SK-N-SH (cell line): Measurements from ENCODE around the gene FCER2. TPM values are rescaled to one million over a fixed set of nuclear protein-coding genes. Genes with fewer than 3 reads are reported as not detected.

ENCODE experiments used
- CTCF ChIA-PET: fragments of 300-600, 350-600 bp; formaldehyde crosslinking; extraction: SDS; loops from one replicate; lab custom pipeline; 2021; lab: Yijun Ruan, JAX
- POLR2A ChIA-PET: fragments of 350-600 bp; sonication (Branson Sonifier 250); formaldehyde crosslinking; extraction: SDS; loops from one replicate; lab custom pipeline; 2020; ENCODE audit warnings: antibody characterized with exemption, inconsistent platforms; lab: Yijun Ruan, JAX
- DNase-seq: peaks from one replicate; pipeline ENCODE4 v3.0.0; 2012
- H2AFZ ChIP-seq: fragments of 200-600 bp; sonication (generic); 2 replicates; pipeline ENCODE4 v1.8.1; 2016; ENCODE audit warnings: antibody characterized with exemption, mild to moderate bottlenecking, low read depth
- H3F3A ChIP-seq: fragments of 200-600 bp; sonication (generic); replicated peaks from 2 replicates; pipeline ENCODE3; 2016; ENCODE audit warnings: antibody characterized with exemption, mild to moderate bottlenecking; ENCODE audit not compliant: insufficient read depth
- H3K27ac ChIP-seq, 2 experiments: fragments of 200-500 bp in 1 of 2; fragments of 200-600 bp in 1 of 2; sonication (Bioruptor generic) in 1 of 2; sonication (generic), shearing (Covaris generic) in 1 of 2; 2 replicates each; pipeline versions ENCODE4 v1.5.1 to v1.6.1; 2014 to 2016; ENCODE audit warnings: low read depth in 2 of 2, inconsistent platforms in 1 of 2, low read length in 1 of 2, mild to moderate bottlenecking in 1 of 2, mixed read lengths in 1 of 2
- H3K27me3 ChIP-seq: fragments of 200-600 bp; sonication (generic), shearing (Covaris generic); 2 replicates; pipeline ENCODE4 v1.6.1; 2016; ENCODE audit warnings: mixed run types; ENCODE audit not compliant: insufficient read depth
- H3K36me3 ChIP-seq, 2 experiments: fragments of 200-500 bp in 1 of 2; fragments of 200-600 bp in 1 of 2; sonication (Bioruptor generic) in 1 of 2; sonication (generic) in 1 of 2; replicated peaks in 1 of 2; 2 replicates each; pipeline versions ENCODE3 to v1.5.1; 2014 to 2016; ENCODE audit warnings: low read length in 1 of 2, mild to moderate bottlenecking in 1 of 2; ENCODE audit not compliant: insufficient read depth in 2 of 2, control insufficient read depth in 1 of 2
- H3K4me1 ChIP-seq, 2 experiments: fragments of 200-500 bp in 1 of 2; fragments of 200-600 bp in 1 of 2; sonication (Bioruptor generic) in 1 of 2; sonication (generic), shearing (Covaris generic) in 1 of 2; 2 replicates each; pipeline versions ENCODE4 v1.5.1 to v1.6.1; 2014 to 2016; ENCODE audit warnings: low read depth in 1 of 2, low read length in 1 of 2, mixed run types in 1 of 2; ENCODE audit not compliant: insufficient read depth in 2 of 2, control insufficient read depth in 1 of 2
- H3K4me2 ChIP-seq: fragments of 200-600 bp; sonication (generic), shearing (Covaris generic); 2 replicates; pipeline ENCODE4 v1.6.1; 2017; ENCODE audit warnings: mixed run types
- H3K4me3 ChIP-seq, 2 experiments: fragments of 200-500 bp in 1 of 2; fragments of 200-600 bp in 1 of 2; sonication (Bioruptor generic) in 1 of 2; sonication (generic), shearing (Covaris generic) in 1 of 2; 2 replicates each; pipeline versions ENCODE4 v1.5.1 to v1.8.1; 2014 to 2016; ENCODE audit warnings: low read depth in 2 of 2, inconsistent platforms in 1 of 2, low read length in 1 of 2, mild to moderate bottlenecking in 1 of 2, mixed read lengths in 1 of 2, moderate library complexity in 1 of 2
- H3K79me2 ChIP-seq: fragments of 200-600 bp; sonication (generic); 2 replicates; pipeline ENCODE4 v1.8.1; 2017; ENCODE audit warnings: mild to moderate bottlenecking; ENCODE audit not compliant: insufficient read depth
- H3K9ac ChIP-seq: fragments of 200-600 bp; sonication (generic); 2 replicates; pipeline ENCODE4 v1.6.1; 2017; ENCODE audit warnings: mixed run types
- H3K9me2 ChIP-seq: fragments of 200-600 bp; sonication (generic); 2 replicates; pipeline ENCODE4 v1.6.1; 2017; ENCODE audit warnings: mixed run types
- H3K9me3 ChIP-seq: fragments of 200-600 bp; sonication (generic); 2 replicates; pipeline ENCODE4 v1.6.1; 2017; ENCODE audit warnings: mixed run types, mild to moderate bottlenecking, moderate library complexity
- H4K20me1 ChIP-seq: fragments of 200-600 bp; sonication (generic); 2 replicates; pipeline ENCODE4 v1.6.1; 2017; ENCODE audit warnings: mild to moderate bottlenecking, mixed run types; ENCODE audit not compliant: insufficient read depth
- EP300 ChIP-seq, 2 experiments: IDR thresholded peaks; 2 replicates each; pipeline versions ENCODE4 v1.4.0 to v1.6.1; 2012; ENCODE audit warnings: borderline replicate concordance in 1 of 2, low read depth in 1 of 2, low read length in 1 of 2
- FOSL2 ChIP-seq: IDR thresholded peaks from 2 replicates; pipeline ENCODE4 v1.4.0; 2012; ENCODE audit warnings: low read depth, mild to moderate bottlenecking, moderate library complexity, borderline replicate concordance
- GABPA ChIP-seq: IDR thresholded peaks from 2 replicates; pipeline ENCODE4 v1.4.0; 2012; ENCODE audit warnings: low read depth, mild to moderate bottlenecking
- GATA2 ChIP-seq: sonication (generic); formaldehyde crosslinking; IDR thresholded peaks from 2 replicates; pipeline ENCODE4 v1.5.0; 2020; ENCODE audit warnings: mild to moderate bottlenecking, missing genetic modification reagents
- MEF2A ChIP-seq: IDR thresholded peaks from 2 replicates; pipeline ENCODE4 v1.4.0; 2012; ENCODE audit warnings: low read depth, borderline replicate concordance
- NFIC ChIP-seq: IDR thresholded peaks from 2 replicates; pipeline ENCODE4 v1.4.0; 2012; ENCODE audit warnings: borderline replicate concordance
- RAD21 ChIP-seq: IDR thresholded peaks from 2 replicates; pipeline ENCODE4 v1.6.1; 2012; ENCODE audit warnings: mild to moderate bottlenecking, low read length
- RCOR1 ChIP-seq: fragments of 150-350 bp; IDR thresholded peaks from 2 replicates; pipeline ENCODE4 v1.6.1; 2017; ENCODE audit warnings: antibody characterized with exemption, low read length
- RFX5 ChIP-seq: IDR thresholded peaks from 2 replicates; pipeline ENCODE4 v1.6.1; 2012; ENCODE audit warnings: mild to moderate bottlenecking, improper control_type of control experiment, low read length
- SIN3A ChIP-seq: IDR thresholded peaks from 2 replicates; pipeline ENCODE4 v1.6.1; 2012; ENCODE audit warnings: low read depth, mild to moderate bottlenecking, low read length, moderate library complexity, borderline replicate concordance
- TAF1 ChIP-seq: IDR thresholded peaks from 2 replicates; pipeline ENCODE4 v1.6.1; 2012; ENCODE audit warnings: low read depth, mild to moderate bottlenecking, low read length, moderate library complexity, borderline replicate concordance
- YY1 ChIP-seq: IDR thresholded peaks from 2 replicates; pipeline ENCODE4 v1.4.0; 2012; ENCODE audit warnings: low read depth, mild to moderate bottlenecking
- WGBS: methylation state at CpG from one replicate; pipeline ENCODE4 v1.1.6; 2017; ENCODE audit warnings: low lambda C conversion rate; 5-methylcytosine and 5-hydroxymethylcytosine counted together
- polyA plus RNA-seq, 3 experiments: library from polyadenylated mRNA; depleted of rRNA; stranded (reverse); fragments of >200 nt; gene quantifications; 2 replicates each; pipeline ENCODE4 v1.2.3, GENCODE V29; 2012
- TF ChIP-seq, protein P1 (sequence below): IDR thresholded peaks from 2 replicates; pipeline ENCODE4; 2012
- TF ChIP-seq, protein P2 (sequence below): fragments of 150-350 bp; IDR thresholded peaks from 2 replicates; pipeline ENCODE4 v1.6.1; 2017; ENCODE audit warnings: antibody characterized with exemption, low read length, low read depth, borderline replicate concordance
- TF ChIP-seq, protein P3 (sequence below): IDR thresholded peaks from 2 replicates; pipeline ENCODE4 v1.4.0; 2012; ENCODE audit warnings: low read depth, borderline replicate concordance

FCER2 gene
- polyA plus RNA-seq, 1 of the 3 experiments (the other 2 are of a cell fraction), result not detected

DNA sequence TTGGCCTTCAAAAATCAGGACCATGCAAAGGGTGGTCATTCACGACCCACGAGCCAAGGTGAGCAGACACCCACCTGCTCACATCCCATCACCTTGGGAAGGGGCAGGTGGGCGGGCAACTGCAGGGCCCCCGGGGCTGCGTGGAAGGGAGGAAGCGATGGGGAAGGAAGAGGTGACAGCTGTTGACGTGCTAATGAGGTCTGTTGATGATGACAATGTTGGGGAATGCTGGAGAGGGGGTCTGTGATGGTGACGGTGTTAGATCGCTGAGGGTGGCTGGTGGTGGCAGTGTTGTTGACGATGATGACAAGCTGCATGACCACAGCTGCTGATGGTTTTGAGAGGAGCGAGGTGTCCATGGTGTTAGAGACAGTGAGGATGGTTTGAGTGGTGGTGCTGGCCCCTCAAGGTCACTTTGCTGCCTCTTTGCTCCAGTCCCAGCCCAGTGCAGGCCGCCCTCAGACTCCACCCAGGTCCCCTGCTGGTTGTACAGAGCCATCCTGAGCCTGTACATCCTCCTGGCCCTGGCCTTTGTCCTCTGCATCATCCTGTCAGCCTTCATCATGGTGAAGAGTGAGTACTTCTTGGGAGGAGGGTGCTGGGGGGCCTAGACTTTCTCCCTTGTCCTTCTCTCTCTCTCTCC is 24.1 kb downstream of the FCER2 start:
- Histone ChIP-seq H3F3A (no peaks in the 10 kb centered on the region), H4K20me1 (no peaks in the 10 kb centered on the region), H3K27me3 (peaks cover 36% of the 10 kb centered on the region), H3K36me3 (peaks cover 0 to 4% of the 10 kb centered on the region in 2 experiments), H3K27ac (no peak overlapping the region), H3K9me3 (no peaks in the 10 kb centered on the region), H3K4me2 (no peak overlapping the region), H3K4me1 (peaks cover 0 to 13% of the 10 kb centered on the region in 2 experiments; a peak in 1 of 4 replicates), H2AFZ (no peak overlapping the region), H3K9me2 (no peaks in the 10 kb centered on the region), H3K79me2 (peaks cover 14% of the 10 kb centered on the region), H3K9ac (no peak overlapping the region), H3K4me3 (no peak overlapping the region)
- POLR2A ChIA-PET, result no interaction called here
- TF ChIP-seq, protein P1, sequence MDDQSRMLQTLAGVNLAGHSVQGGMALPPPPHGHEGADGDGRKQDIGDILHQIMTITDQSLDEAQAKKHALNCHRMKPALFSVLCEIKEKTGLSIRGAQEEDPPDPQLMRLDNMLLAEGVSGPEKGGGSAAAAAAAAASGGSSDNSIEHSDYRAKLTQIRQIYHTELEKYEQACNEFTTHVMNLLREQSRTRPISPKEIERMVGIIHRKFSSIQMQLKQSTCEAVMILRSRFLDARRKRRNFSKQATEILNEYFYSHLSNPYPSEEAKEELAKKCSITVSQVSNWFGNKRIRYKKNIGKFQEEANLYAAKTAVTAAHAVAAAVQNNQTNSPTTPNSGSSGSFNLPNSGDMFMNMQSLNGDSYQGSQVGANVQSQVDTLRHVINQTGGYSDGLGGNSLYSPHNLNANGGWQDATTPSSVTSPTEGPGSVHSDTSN, result no peak
- TF ChIP-seq GABPA (no peak), MEF2A (no peak), RCOR1 (no peak), GATA2 (no peak), EP300 (IDR thresholded peaks at IDR 0.05; ENCODE audit: borderline replicate concordance in 1 of 2, low read depth in 1 of 2, low read length in 1 of 2) (no peak), RFX5 (no peak), FOSL2 (no peak), RAD21 (no peak), SIN3A (no peak), TAF1 (no peak), NFIC (no peak), YY1 (no peak)
- TF ChIP-seq, protein P2, sequence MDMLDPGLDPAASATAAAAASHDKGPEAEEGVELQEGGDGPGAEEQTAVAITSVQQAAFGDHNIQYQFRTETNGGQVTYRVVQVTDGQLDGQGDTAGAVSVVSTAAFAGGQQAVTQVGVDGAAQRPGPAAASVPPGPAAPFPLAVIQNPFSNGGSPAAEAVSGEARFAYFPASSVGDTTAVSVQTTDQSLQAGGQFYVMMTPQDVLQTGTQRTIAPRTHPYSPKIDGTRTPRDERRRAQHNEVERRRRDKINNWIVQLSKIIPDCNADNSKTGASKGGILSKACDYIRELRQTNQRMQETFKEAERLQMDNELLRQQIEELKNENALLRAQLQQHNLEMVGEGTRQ, result no peak
- TF ChIP-seq, protein P3, sequence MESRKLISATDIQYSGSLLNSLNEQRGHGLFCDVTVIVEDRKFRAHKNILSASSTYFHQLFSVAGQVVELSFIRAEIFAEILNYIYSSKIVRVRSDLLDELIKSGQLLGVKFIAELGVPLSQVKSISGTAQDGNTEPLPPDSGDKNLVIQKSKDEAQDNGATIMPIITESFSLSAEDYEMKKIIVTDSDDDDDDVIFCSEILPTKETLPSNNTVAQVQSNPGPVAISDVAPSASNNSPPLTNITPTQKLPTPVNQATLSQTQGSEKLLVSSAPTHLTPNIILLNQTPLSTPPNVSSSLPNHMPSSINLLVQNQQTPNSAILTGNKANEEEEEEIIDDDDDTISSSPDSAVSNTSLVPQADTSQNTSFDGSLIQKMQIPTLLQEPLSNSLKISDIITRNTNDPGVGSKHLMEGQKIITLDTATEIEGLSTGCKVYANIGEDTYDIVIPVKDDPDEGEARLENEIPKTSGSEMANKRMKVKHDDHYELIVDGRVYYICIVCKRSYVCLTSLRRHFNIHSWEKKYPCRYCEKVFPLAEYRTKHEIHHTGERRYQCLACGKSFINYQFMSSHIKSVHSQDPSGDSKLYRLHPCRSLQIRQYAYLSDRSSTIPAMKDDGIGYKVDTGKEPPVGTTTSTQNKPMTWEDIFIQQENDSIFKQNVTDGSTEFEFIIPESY, result no peak
- no peak for DNase-seq
- 7% methylated on average over 12 of the region's 12 CpGs for WGBS
- CTCF ChIA-PET, result interaction anchor here (0.7 to 3.8 kb wide), 8 partner anchors 25 to 323 kb away, joined by 3 to 22 read pairs (median 6); no protein-coding TSS in a partner anchor
